ENCODE measurements around the gene DNAJC27.

DNA sequence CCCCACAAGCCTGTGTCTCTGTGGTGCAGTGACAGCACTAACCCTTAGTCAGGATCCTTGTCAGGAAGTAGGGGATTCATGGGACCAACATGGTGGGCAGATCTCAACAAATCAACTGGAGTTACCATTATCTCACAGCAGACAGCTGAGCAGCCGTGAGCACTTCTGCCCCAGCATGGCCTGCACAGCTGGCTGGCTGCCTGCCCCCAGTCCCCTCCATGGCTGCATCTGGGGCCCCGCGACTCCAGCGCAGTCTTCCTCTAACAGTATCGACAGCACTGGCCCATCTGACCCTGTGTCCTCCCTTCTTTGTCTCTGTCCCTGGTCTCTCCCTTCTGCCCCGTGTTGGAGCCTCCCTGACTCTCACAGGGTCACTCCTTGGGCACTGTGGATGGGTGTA, 47.0 kb downstream of the DNAJC27 start:
- no peak for TF ChIP-seq EZH2phosphoT487 (IDR thresholded peaks at IDR 0.05; ENCODE audit: borderline replicate concordance)
- no peak for TF ChIP-seq ZNF274 (IDR thresholded peaks at IDR 0.05; ENCODE audit: low read depth, low read length)
- TF ChIP-seq POLR2A (IDR thresholded peaks at IDR 0.05; ENCODE audit: borderline replicate concordance, extremely low read depth, insufficient read depth, insufficient read length), result no peak

All from HCT116 (cell line).